HepG2 (cell line): ENCODE results near the gene ST14. TPM values are rescaled to one million over a fixed set of nuclear protein-coding genes. Genes with fewer than 3 reads are reported as not detected.
A peak's percentile ranks its signal among the peaks of the same experiment; 100 is the strongest.

ENCODE experiments used
- ATF1 ChIP-seq: IDR thresholded peaks from 2 replicates; pipeline ENCODE4 v1.6.1; 2016; ENCODE audit warnings: mild to moderate bottlenecking, control low read depth
- DNMT3B ChIP-seq: conservative IDR thresholded peaks from 2 replicates; pipeline ENCODE4 v1.6.1; 2016; ENCODE audit warnings: missing biosample characterization, control low read depth
- GTF3A ChIP-seq: sonication (generic); formaldehyde crosslinking; conservative IDR thresholded peaks from 2 replicates; pipeline ENCODE4 v1.4.0; 2020; ENCODE audit warnings: mild to moderate bottlenecking, missing genetic modification reagents
- HES4 ChIP-seq: sonication (generic); formaldehyde crosslinking; IDR thresholded peaks from 2 replicates; pipeline ENCODE4 v1.9.0; 2021; ENCODE audit warnings: mild to moderate bottlenecking, missing genetic modification reagents, borderline replicate concordance
- HNRNPLL ChIP-seq: fragments of 200-400 bp; formaldehyde crosslinking; IDR thresholded peaks from 2 replicates; pipeline ENCODE4 v1.6.1; 2017; ENCODE audit warnings: mild to moderate bottlenecking, low read depth, low read length; ENCODE audit not compliant: poor library complexity, severe bottlenecking
- IRF2 ChIP-seq: IDR thresholded peaks from 2 replicates; pipeline ENCODE4 v1.6.1; 2018; ENCODE audit warnings: missing genetic modification reagents, missing compliant biosample characterization
- JUNB ChIP-seq: sonication (generic); formaldehyde crosslinking; IDR thresholded peaks from 2 replicates; pipeline ENCODE4 v1.8.0; 2022; ENCODE audit warnings: missing genetic modification reagents, mild to moderate bottlenecking, borderline replicate concordance
- KLF6 ChIP-seq: IDR thresholded peaks from 2 replicates; pipeline ENCODE4 v1.8.0; 2016; ENCODE audit warnings: missing biosample characterization, missing genetic modification reagents
- NPAS2 ChIP-seq: sonication (generic); formaldehyde crosslinking; IDR thresholded peaks from 2 replicates; pipeline ENCODE4 v1.8.0; 2022; ENCODE audit warnings: mild to moderate bottlenecking, missing genetic modification reagents, borderline replicate concordance
- PHF21A ChIP-seq: sonication (generic); formaldehyde crosslinking; IDR thresholded peaks from 2 replicates; pipeline ENCODE4 v1.5.0; 2020; ENCODE audit warnings: mild to moderate bottlenecking, missing genetic modification reagents
- RFXANK ChIP-seq: IDR thresholded peaks from 2 replicates; pipeline ENCODE4 v1.6.1; 2016
- SAP130 ChIP-seq: IDR thresholded peaks from 2 replicates; pipeline ENCODE4 v1.6.1; 2016; ENCODE audit warnings: low read depth
- ZFP36L2 ChIP-seq: sonication (generic); formaldehyde crosslinking; IDR thresholded peaks from 2 replicates; pipeline ENCODE4 v1.4.0; 2020; ENCODE audit warnings: missing genetic modification reagents
- ZHX1 ChIP-seq: sonication (generic); formaldehyde crosslinking; IDR thresholded peaks from 2 replicates; pipeline ENCODE4 v1.8.1; 2022; ENCODE audit warnings: low read depth, mild to moderate bottlenecking, missing genetic modification reagents
- ZHX2 ChIP-seq, 2 experiments: sonication (generic) in 1 of 2; formaldehyde crosslinking in 1 of 2; IDR thresholded peaks; 2 replicates each; pipeline versions ENCODE4 v1.6.1 to v1.9.0; 2014 to 2022; ENCODE audit warnings: antibody characterized with exemption in 1 of 2, borderline replicate concordance in 1 of 2, inconsistent platforms in 1 of 2, low read depth in 1 of 2, missing genetic modification reagents in 1 of 2
- ZNF317 ChIP-seq: sonication (generic); formaldehyde crosslinking; IDR thresholded peaks from 2 replicates; pipeline ENCODE4 v1.5.0; 2020; ENCODE audit warnings: mild to moderate bottlenecking, missing genetic modification reagents
- ZNF468 ChIP-seq: sonication (generic); formaldehyde crosslinking; IDR thresholded peaks from 2 replicates; pipeline ENCODE4 v1.8.0; 2022; ENCODE audit warnings: mild to moderate bottlenecking, moderate library complexity, missing genetic modification reagents
- ZNF543 ChIP-seq: sonication (generic); formaldehyde crosslinking; IDR thresholded peaks from 2 replicates; pipeline ENCODE4 v1.4.0; 2020; ENCODE audit warnings: mild to moderate bottlenecking, missing genetic modification reagents
- ZNF572 ChIP-seq: sonication (generic); formaldehyde crosslinking; IDR thresholded peaks from 2 replicates; pipeline ENCODE4 v1.5.1; 2020; ENCODE audit warnings: mild to moderate bottlenecking, missing genetic modification reagents
- ZNF782 ChIP-seq: sonication (generic); formaldehyde crosslinking; IDR thresholded peaks from 2 replicates; pipeline ENCODE4 v1.4.0; 2020; ENCODE audit warnings: missing genetic modification reagents, mild to moderate bottlenecking, borderline replicate concordance
- ZNF839 ChIP-seq: sonication (generic); formaldehyde crosslinking; IDR thresholded peaks from 2 replicates; pipeline ENCODE4 v1.4.0; 2020; ENCODE audit warnings: missing genetic modification reagents, mild to moderate bottlenecking, borderline replicate concordance
- polyA plus RNA-seq, 8 experiments: library from polyadenylated mRNA; depleted of rRNA in 3 of 8; stranded (reverse) in 7 of 8; unstranded in 1 of 8; fragments of >200 nt; fragmentation: Illumina TruSeq in 4 of 8; extraction: Trizol in 4 of 8; gene quantifications; 2 replicates each; pipeline versions ENCODE4 v1.2.1 to v1.2.3, GENCODE V29; 2011 to 2016; ENCODE audit warnings: low read depth in 4 of 8, missing spikeins in 1 of 8, mixed read lengths in 1 of 8; ENCODE audit not compliant: insufficient read depth in 1 of 8
- total RNA-seq, 5 experiments: library from RNA; depleted of rRNA; stranded (reverse); fragments of >200 nt; fragmentation: Illumina TruSeq; extraction: Trizol; gene quantifications; 2 replicates each; pipeline ENCODE4 v1.2.3, GENCODE V29; 2016; ENCODE audit warnings: low read depth in 1 of 5

The ST14 gene
- total and polyA plus RNA-seq, 2 of the 13 experiments (the other 11 are each of a cell fraction or from before 2014, with no cell fraction given): 0.88 to 1.4 TPM

- TF ChIP-seq ZNF782 (CRISPR knock-in tag) (0 out of 2 replicates have a peak, but pooled peaks have one; percentile 41), ZFP36L2 (CRISPR knock-in tag) (no peak), JUNB (CRISPR knock-in tag) (peak; percentile 24; the same call in 1 of the 2 replicates), SAP130 (CRISPR knock-in tag) (peak; percentile 75), HES4 (CRISPR knock-in tag) (no peak), IRF2 (CRISPR knock-in tag) (peak; percentile 81), NPAS2 (CRISPR knock-in tag) (no peak), ZNF572 (CRISPR knock-in tag) (no peak), ZNF543 (CRISPR knock-in tag) (peak; percentile 77; the same call in 1 of the 2 replicates), RFXANK (CRISPR knock-in tag) (0 out of 2 replicates have a peak, but pooled peaks have one; percentile 9), GTF3A (CRISPR knock-in tag) (0 out of 2 replicates have a peak, but pooled peaks have one; percentile 85), DNMT3B (CRISPR knock-in tag) (no peak; the same call in 1 of the 2 replicates), ZNF317 (CRISPR knock-in tag) (peak; percentile 49), KLF6 (CRISPR knock-in tag) (peak; percentile 67; the same call in 1 of the 2 replicates), ZNF468 (no peak), ZNF839 (CRISPR knock-in tag) (no peak), ATF1 (peak; percentile 79; the same call in 1 of the 2 replicates), PHF21A (peak; percentile 88), ZHX1 (CRISPR knock-in tag) (peak; percentile 82), HNRNPLL (no peak), ZHX2 (IDR thresholded peaks at IDR 0.05; ENCODE audit: low read depth) (no peak), ZHX2 (CRISPR knock-in tag; IDR thresholded peaks at IDR 0.05; ENCODE audit: borderline replicate concordance) (no peak)
Measured at GRCh38 chr11:130181295-130182272, 22.0 kb downstream of the ST14 start (continued).
